Amniotic stem cell (primary cell): ENCODE data around the gene CKLF.

Experiments
- DNase-seq: peaks from one replicate; lab custom pipeline; 2025; lab: John Stamatoyannopoulos, UW

Gene CKLF

DNA sequence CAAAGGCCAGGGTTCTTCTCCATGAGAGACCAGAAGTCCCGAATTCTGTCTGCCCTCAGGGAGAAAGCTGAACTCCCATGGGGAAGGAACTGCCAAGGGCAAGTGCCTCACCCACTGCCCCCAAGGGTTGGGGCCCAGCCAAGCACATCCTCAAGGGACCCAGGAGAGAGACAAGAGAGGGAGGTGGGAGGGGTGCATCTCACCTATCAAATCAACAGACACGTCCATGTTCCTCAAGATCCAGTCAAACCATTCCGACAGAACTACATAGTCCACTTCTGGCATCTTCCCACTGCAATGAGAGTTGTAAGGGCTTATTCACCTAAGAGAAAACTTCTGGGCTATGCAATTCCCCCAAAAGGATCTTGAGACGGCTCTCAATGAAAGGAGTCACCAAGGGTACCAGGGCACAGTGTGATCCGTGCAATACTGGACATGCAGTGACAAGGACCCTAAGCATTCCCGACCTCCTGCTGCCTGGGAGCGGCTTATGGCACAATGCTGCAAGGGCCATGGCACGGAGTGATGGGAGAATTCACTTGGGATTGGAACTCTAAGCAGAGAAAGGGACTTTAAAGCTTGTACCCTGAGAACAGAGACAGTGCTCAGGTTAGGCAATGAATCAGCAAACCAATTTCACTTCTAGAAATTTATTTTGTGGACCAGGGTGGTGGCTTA lies 34.7 kb upstream of the CKLF start:
- no peak for DNase-seq

DNA sequence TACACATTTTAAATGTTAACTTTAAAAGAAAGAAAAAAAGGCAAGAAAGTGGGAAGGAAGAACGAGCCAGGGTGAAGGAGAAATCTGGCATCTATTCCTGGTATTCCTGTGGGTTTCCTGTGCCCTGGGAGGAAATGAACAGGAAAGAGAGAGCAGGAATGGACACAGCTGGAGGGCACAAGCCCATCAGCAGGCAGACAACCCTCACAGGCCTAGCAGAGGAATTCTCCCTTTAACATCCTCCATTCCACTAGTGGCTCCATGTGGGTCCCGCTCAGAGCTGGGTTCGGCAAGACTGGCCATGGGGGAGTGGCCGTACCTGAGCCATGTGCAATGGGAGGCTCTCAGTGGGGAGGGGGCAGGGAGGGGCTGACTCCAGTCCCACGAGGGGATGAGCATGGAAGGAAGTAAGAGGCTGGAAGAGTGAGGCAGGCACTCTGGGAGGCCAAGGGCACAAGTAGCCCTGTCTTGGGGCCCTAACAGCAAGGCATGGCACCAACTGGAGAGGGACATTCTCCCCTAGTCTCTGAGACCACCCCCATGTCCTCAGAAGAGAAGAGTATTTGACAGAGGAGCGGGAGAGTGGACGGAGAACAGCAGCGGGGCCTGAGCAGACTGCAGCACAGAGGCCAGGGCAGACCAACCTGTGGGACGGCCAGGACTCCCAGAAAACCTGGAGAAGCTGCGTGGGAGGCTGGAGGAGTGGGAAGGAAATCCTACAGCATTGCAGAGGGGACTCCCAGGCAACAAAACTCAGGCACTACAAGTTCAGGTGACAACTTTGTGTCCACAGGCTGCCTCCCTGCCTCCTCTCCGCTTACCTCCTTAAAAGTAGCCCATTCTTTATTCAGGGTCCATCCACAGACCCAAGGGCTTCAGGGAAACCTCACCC lies 32.6 kb upstream of the CKLF start:
- no peak for DNase-seq

DNA sequence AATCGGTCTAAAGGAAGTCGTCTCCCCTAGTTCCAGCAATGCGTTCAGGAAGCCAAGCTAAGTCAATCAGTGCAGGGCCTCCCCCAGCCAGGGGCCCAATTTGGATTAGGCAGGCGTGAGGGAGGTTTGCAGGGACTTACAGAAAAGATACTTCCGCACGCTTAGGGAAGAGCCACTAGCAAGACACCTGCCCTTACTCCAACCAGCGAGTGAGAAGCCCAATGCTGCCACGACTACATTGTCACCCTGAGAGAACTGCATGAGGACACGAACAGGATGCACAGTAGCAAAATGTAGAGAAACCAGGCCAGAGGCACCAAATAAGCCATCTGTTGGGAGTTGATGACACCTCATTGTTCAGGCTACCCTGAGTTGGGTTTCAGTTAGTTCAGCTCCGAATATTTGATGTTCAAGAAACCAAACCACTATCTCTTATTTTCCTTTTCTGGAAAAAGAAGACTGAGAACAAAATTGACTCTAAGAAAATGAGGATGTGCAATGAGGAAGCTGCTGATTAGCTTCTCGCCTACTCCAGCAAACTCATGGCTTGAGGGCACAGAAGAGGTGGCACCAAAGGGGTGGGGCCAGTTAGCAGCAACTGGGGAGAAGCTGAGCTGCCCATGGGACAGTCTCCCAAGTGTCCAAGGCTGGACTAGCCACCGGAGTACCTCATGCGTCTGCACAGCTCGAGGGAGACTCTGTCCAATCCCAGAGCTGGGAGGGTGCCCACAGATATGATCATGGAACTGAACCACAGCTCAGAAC lies 31.8 kb upstream of the CKLF start:
- no peak for DNase-seq

DNA sequence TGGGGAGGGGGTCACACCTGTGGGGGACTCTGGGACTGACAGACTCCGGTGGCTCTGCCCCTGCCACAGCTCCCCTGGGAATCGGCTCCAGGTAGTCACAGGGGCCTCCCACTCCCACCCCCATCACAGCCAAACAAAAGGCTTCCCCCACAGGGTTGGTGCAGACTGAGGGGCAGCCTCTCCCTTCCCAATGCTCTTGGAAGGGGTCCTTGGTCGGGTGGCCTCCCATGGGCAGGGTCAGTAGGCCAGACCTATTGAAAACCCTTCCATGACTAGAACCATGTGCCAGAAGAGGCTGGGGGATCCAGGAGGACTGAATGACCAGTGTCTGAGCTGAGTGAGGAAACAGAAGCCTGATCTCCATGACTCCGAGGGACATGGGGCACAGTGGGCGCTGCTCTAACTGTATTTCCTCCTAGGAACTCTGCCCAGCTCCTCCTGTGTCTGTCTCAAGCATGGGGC lies 31.1 kb upstream of the CKLF start:
- DNase-seq: no peak

DNA sequence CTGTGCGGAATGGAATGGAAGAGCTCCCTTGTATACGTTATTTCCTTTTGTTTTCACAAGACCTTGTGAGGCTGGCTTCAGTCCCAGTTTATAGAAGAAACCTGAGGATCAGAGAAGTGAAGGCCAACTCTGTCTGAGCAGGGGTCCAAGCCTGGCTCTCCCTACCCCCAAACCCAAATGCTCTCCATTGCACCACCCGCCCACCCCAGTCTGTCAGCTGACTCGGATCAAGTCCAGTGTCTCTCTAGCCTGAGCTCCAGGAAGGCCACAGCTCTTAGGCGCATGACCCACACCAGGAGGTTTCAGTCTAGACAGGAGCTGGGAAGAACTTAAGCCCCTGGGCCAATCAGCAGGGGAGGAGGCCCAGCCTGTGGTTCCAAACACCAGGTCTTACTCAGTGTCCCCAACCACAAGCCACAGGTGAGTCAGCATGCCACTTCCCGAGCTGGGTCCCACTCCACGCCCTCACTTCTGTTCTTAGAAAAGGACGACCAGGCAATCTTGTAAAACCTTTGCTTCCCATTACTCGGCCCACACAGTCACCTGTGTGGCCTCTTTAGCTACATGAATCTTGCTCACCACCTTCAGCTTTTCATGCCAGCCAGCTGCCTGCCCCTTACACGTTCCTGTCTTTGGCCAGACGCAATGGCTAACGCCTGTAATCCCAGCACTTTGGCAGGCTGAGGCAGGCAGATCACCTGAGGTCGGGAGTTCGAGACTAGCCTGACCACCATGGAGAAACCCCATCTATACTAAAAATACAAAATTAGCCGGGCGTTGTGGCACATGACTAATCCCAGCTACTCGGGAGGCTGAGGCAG lies 30.2 kb upstream of the CKLF start:
- no peak for DNase-seq

DNA sequence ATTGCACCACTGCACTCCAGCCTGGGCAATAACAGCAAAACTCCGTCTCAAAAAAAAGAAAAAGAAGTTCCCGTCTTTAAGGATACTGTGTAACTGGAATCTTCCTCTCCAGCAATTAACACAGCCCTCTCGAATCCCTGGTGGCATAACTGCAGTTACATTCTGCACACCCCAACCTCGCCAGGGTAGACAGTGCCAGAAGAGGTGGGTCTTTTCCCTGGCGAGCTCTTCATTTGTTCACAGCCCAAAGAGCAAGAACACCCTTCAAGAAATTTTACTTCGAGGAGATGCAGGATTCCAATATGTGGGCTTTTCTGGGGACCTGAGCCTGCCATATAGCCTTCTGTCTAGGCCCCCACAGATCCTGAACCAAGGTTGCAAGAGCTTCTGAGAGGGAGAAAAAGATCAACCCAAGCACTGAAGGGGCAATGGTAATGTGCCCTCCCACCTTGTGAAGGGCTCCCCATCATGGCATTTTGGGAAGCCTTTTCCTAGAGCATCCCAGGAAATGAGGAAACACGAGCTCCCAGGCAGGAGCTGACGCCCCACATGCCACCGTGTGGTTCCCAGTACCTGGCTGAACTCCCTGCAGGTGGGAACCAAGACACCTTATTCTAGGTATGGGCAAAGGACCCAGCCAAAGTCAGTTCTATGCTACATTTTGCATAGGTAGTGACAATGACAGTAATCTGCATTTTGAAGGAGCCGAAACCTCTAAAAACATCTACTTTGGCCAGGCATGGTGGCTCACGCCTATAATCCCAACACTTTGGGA lies 29.4 kb upstream of the CKLF start:
- no peak for DNase-seq

GRCh38 chr16:66523861-66524354 lies 28.5 kb upstream of the CKLF start:
- no peak for DNase-seq

- no peak for DNase-seq
Observed at GRCh38 chr16:66524601-66525164, 27.7 kb upstream of the CKLF start.

DNA sequence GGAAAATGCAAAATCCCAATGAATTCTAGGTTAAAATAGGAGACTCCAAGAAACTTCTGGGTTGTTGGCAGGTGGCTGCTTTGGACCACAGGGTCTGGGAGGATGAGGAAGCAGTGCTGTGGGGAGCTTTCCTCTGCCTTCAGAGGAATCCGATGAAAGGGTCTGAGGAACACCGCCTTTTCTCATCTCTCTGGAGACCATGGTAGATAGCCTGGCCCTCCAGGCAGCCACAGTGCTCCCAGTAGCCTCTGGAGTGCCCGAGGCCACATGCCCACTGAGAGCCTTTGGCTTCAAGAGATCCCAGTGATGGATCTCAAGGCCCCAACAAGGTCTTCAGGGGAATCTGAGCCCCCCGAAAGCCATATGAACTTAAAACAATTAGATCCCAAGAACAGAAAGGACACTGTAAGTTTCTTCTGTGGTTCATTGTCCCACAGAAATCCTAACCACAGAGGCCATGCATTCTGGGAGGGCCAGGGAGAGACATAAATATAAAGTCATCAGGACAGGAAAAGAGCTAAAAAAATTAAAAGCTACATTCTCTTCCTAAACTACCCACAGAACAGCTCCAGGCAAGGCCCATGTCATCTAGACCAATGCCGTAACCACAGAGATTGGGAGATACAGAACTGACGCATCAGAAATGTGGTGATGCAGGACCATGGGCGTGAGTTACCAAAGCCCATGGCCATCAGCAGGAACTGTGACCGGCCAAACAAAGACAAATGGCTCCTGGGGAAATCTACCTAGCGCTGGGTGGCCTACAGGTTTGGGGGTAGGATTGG lies 26.8 kb upstream of the CKLF start:
- DNase-seq: peak; percentile 41

- no peak for DNase-seq
Observed at GRCh38 chr16:66528294-66528693, 24.1 kb upstream of the CKLF start.

- DNase-seq: no peak
Observed at GRCh38 chr16:66529475-66529874, 22.9 kb upstream of the CKLF start.

- DNase-seq: no peak
Observed at GRCh38 chr16:66534376-66534799, 18.0 kb upstream of the CKLF start.

- no peak for DNase-seq
Observed at GRCh38 chr16:66536525-66536924, 15.9 kb upstream of the CKLF start.

GRCh38 chr16:66537236-66537635 lies 15.1 kb upstream of the CKLF start:
- DNase-seq: no peak

DNA sequence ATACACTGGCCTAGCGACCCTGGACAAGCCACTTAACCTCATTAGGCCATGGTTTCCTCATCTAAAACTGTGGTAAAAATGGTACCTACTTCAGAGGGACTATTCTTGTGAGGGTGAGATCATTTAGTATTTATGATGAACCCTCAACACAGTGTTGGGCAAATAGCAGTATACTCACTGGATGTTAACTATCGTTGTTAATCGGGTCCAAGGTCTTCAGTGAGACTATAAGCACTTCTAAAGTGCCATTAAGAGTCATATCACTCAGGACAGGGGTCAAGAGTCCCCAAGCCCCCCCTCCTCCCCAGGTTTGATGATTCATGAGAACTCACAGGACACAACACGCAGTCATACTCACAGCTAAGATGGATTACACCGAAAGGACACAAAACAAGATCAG lies 13.5 kb upstream of the CKLF start:
- DNase-seq: no peak

- DNase-seq: no peak
Observed at GRCh38 chr16:66539623-66540469, 12.5 kb upstream of the CKLF start.

GRCh38 chr16:66541388-66542355 lies 10.7 kb upstream of the CKLF start:
- no peak for DNase-seq
